ENCODE results near the gene MKNK1.
"Not testable (repeated sequence)": the region's sequence is repeated elsewhere in the genome, so short reads cannot be mapped to it uniquely, and the experiment has no call there.

MKNK1 gene

DNA sequence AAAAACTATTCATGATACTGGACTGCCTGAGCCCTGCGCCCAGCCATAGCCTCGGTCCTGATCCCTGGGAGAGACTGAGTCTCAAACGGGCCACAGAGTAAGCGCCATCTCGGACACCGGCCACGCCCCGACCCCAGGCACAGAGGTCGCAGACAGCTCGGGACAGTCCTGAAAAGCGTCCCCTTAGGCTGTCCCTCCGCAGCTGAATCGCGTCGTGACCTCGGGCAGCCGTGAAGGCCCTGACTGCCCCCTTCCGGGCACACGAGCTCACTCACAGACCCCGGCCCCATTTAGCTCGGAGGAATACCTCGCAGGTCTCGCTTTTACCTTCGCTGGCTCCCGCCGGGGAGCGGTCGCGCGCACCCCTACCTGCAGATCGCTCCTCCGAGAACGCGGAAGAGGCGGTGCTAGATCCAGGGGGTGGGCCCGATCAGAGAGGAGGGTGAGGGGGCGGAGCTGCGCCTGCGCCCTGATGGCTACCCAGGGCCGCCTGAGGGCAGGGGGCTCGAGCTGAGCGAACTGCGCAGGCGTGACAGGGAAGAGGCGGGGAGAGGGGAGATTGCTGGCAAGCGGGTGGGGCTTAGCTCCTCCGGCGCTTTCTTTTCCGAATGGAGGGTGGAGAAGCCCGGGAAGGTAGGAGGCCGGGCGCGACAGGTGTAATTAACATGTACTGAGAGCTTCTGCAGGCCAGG lies at the start of gene MKNK1:
TSS of gene MKNK1 (minus strand) at position 411 of the 692 bp plus-strand sequence. CDS start 20,941 bp downstream, outside the sequence.
- peak; percentile 98 for DNase-seq

DNA sequence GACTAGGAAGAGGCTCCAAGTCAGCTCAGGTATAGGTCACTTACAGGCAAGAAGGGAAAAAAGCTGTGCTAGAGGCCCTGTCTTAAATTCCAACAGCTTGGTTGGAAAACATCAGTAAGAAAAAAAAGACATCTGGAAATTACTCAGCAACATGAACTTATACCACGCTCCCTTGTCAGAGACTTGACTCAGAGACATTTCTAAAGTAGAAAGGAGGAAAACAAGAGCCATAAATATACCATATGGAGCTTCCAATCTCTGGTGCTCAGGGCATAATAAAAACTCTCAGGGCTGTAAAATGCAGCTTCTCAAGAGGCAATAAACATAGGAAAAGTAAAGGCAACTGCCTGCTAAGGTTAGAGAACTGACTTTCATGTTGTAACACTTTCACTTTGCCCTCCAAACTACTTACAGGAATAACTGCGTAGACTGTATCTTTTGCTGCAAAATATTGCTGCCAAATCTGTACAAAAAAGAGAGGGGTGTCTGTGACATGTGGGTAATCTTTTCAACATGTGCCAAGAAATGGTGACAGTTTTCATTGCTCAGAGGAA lies 49.4 kb upstream of the MKNK1 start:
- DNase-seq = no peak

DNA sequence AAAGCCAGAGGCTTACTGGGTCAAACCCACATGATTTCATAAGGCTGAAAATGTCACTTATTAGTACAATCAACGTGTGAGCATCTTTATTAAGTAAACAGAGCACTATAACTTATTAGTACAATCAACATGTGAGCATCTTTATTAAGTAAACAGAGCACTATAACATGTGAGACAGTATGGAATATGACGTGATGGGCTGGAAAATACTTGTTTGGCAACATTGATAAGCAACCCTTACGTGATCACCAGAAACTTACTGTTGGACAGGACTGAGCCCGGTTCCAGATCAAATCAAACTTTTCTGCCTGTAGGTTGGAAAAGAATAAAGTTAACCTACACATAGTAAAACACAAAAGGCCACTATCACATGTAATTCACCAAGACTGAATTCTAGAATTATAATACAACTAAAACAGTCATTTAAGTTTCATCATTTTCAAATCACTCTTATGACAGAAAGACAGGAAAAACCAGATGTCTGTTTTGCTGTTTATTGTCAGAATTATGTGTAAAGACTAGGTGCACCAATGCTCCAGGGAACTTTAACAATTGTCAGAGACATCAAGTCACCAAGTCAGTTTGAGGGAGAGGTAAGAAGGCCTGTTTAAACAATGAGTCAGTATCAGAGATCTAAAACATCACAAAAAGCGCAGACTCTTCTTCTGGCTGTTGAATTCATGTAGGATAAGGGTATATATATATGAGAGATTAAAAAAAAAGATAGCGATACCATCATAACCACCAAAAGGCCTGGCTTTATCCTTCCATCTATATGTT lies 48.4 kb upstream of the MKNK1 start:
- DNase-seq = no peak

DNA sequence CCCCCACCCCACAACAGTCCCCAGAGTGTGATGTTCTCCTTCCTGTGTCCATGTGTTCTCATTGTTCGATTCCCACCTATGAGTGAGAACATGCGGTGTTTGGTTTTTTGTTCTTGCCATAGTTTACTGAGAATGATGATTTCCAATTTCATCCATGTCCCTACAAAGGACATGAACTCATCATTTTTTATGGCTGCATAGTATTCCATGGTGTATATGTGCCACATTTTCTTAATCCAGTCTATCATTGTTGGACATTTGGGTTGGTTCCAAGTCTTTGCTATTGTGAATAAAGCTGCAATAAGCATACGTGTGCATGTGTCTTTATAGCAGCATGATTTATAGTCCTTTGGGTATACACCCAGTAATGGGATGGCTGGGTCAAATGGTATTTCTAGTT lies 47.1 kb upstream of the MKNK1 start:
- DNase-seq = not testable (repeated sequence)

DNA sequence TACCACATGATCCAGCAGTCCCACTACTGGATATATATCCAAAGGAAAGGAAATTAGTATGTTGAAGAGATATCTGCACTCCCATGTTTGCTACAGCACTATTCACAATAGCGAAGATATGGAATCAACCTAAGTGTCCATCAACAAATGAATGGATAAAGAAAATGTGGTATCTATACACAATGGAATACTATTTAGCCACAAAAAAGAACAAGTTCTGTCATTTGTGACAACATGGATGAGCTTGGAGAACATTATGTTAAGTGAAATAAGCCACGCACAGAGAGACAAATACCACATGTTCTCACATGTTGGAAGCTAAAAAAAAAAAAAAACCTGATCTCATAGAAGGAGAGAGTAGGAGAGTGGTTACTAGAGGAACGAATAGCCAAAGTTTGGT lies 46.4 kb upstream of the MKNK1 start:
- DNase-seq = no peak

GRCh38 chr1:46649764-46650163 lies 45.7 kb upstream of the MKNK1 start:
- DNase-seq = no peak

DNA sequence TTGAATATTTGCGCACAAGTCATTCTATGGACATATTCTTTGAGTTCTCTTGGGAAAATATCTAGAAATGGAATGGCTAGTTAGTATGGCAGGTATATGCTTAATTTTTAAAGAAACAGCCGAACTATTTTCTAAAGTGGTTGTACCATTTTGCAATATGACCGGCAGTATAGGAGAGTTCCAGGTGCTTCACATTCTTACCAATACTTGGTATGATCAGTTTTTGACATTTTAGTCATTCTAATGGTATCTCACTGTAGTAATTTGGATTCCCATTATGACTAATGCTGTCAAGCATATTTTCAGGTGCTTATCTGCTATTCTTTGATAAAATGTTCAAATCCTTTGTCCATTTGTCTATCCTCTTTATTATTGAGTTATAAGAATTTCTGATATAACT lies 43.5 kb upstream of the MKNK1 start:
- no peak for DNase-seq

- DNase-seq = no peak
Measured at GRCh38 chr1:46646844-46647243, 42.8 kb upstream of the MKNK1 start.

- DNase-seq = no peak
Measured at GRCh38 chr1:46646331-46646730, 42.3 kb upstream of the MKNK1 start.

DNA sequence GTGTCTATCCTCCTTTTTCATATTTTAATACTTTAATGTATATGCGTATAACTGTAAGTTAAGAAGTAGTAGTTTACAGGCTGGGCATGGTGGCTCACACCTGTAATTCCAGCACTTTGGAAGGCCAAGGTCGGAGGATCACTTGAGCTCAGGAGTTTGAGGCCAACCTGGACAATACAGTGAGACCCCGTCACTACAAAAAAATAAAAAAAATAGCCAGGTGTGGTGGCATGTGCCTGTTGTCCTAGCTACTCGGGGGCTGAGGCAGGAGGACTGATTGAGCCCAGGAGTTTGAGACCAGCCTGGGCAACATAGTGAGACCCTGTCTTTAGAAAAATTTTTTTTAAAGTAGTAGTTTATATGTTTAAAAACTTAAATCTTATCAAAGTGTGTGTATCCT lies 41.7 kb upstream of the MKNK1 start:
- DNase-seq = no peak

DNA sequence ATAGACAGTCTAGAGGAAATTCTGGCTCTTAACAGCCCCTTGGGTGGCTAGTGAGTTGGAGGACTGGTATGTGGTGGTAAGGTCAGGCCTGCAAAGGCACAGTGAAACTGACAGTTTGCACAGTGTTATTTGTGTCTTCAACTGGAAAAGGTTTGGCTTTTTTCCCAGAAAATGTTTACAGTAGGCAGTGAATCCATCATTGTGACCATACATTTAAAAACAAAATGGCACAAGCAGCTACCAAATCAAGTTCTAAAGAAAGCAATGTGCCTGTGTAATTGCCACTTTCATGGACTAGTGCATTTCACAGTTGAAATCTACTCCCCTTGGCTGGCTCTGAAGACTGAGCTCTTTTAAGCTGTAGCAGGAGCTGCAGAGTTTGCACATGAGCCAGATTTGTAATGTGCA lies 39.3 kb upstream of the MKNK1 start:
- DNase-seq = no peak

DNA sequence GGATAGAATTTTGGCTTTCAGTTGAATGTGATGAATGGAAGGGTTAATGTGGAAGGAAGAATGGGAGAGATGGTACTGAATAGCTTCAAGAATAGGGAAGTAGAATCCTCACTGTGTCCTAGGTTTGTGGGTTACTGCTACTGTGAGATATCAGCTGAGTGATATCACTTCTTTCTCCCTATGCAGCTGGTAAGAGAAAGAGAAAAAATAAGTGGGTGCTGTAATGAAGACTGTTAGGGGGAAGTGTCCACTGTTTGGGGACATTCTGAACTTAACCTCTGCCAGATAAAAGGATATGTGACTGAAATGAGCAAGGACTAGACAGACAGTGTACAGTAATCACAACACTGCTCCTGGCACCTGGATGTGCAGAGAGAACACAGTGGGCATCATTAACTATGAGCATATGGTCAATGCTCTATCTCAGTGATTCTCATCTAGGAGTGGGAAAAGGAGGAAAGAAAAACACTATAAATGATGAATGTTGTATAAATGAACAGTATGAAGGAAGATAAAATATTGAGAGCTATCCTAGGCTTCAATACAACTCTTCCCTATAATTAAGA lies 38.1 kb upstream of the MKNK1 start:
- no peak for DNase-seq

DNA sequence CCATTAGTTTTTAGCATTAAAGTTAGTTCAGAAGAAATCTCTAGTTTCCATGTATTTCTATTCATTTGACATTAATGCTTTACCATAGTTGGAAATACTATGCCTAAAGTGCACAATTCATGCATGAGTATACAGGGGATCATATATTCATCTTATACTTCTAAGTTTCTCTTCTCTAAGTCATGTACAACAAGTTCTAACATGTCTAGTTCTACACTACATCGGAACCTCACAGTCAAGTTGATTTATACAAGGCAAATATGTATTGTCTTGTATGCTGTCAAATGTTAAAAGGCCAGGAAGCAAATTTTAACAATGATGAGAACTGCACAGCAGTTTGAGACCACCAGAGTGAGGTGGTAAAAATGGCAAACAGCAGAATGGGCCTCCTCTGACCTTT lies 35.5 kb upstream of the MKNK1 start:
- DNase-seq = no peak

- DNase-seq = no peak
Measured at GRCh38 chr1:46638921-46639320, 34.9 kb upstream of the MKNK1 start.

DNA sequence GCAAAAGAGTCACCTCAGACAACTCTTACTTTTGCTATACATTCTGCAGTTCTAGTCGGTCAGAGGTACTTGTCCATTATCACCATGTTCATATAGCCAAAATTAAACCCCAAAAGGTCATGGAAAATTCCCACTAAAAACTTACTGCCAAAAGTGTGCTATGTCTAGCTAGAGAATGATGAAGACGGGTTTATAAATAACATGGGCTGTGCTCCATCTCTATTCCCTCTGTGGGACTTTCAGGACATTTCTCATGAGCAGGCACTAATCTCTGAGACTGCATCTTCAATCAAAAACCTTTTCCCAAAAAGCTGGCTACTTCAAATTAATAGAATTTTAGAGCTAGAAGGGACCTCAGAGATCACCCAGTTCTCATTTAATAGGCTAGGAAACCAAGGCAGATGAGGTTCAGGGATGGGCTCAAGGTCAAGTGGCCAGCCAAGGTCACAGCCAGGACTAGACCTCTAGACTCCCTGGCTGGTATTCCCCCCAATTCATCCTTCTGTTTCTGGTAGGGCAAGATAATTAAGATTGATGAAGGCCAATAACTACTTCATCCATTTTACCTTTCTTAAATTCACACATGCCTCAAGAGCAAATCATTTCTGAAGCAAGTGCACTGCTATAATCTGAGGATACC lies 33.5 kb upstream of the MKNK1 start:
- no peak for DNase-seq

DNA sequence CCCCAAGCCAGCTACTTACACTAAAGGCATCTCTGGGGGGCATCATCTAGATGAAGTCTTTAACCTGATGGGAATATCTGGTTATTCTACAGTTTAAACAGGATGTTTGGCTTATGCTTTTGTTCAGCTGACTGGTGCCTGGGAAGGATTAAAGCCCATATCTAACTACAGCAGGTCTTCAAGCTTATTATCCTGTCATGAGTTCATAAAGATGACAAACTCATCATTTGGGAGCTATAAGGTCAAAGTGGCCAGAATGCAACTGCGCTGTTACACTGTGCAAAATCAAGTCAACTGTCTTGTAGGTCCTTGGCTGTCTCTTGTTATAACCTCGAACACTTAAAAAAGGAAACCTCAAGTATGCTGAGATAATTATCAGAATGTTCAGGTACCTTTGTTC lies 31.1 kb upstream of the MKNK1 start:
- DNase-seq = no peak

DNA sequence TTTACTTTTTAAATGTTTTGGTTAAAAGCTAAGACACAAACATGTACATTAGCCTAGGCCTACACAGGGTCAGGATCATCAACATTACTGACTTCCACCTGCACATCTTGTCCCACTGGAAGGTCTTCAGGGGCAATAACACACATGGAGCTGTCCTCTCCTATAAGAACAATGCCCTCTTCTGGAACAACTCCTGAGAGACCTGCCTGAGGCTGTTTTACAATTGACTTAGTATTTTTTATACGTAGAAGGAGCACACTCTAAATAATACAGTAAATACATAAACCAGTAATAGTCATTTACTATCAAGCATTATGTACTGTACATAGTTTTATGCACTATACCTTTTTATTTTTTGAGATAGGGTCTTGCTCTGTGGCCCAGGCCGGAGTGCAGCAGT lies 26.7 kb upstream of the MKNK1 start:
- no peak for DNase-seq

- no peak for DNase-seq
Measured at GRCh38 chr1:46623743-46624644, 19.9 kb upstream of the MKNK1 start.

DNA sequence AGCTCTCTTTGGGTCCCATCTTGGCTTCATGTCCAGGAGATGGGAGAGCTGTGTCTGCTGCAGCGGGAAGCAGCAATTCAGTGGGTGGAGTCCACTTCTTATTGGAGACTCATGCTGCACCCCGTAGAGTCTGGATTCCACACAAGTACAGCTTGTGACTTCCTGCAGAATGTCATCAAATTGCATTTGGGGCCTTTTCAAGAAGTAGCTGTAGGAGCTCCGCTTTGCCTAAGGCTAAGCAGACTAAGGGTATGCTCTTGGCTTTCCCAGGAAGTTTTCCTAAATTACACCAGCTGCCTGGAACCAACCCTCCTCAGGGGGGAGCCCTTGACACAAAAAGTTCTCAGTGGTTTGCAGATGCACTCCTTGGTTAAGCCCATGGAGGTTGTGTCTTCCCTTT lies 18.3 kb upstream of the MKNK1 start:
- no peak for DNase-seq

- no peak for DNase-seq
Measured at GRCh38 chr1:46621930-46622329, 17.9 kb upstream of the MKNK1 start.

DNA sequence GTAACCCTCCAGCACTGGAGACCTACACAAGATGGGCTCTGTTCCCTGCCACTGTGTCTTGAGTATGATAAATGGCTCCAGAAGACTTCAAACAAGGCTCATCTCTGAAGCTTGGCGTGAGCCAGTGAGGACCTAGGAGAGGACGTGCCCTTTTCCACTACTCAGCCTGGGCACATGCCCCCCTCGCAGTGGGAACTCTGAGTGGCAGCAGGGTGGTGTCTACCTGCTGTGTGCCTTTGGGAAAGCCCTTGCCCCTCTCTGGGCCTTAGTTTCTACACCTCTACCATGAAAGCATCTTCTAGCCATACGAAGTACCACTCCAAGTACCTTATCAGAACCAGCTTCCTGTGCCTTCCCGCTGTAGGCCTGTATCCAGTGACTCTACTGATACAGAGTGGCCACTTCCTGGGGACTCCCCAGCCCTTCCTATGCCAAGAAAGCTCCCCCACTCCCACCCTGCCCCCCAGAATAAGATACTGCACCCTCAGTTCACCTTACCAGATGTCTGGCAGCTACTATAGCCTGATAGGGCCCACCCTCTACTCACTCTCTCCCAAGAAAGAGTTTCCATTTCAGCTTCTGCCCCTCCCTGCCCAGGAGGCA lies 15.7 kb upstream of the MKNK1 start:
- DNase-seq = no peak
